ENCODE data around the gene MEGF8.

MEGF8 gene

DNA sequence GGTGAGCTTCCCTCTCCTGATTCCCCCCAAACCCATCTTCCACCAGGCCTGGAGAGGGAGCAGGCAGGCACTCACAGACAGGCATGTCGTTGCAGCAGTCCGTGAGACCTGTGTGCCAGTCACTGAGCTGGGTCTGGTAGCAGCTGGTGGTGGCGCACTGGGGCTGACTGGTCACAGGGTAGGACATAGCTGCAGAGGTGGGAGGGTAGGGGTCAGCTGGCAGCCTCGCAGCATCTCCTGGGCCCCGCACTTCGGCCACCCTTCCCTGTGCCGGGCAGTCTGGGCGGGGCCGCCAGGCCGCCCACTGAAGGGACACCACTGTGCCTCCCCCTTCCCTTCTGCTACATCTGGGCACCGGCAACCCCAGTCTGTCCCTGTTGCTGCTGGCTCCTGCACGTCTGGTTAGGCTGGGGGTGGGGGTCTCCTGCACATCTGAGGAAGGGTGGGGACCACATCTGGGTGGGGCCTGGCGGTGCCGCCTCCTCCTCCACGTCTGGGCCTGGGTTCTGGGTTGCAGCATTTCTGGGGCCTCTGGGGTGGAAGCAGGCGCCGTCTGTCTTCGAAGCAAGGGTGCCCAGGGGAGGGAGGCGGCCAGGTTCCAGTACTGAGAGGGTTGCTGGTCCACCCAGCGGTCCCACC, 63.5 kb downstream of the MEGF8 start:
- no peak for DNase-seq (ENCODE audit: low read depth)
- H3K4me3 ChIP-seq (ENCODE audit: low read depth, low read length), result no peak overlapping the region
- TF ChIP-seq, protein P1, sequence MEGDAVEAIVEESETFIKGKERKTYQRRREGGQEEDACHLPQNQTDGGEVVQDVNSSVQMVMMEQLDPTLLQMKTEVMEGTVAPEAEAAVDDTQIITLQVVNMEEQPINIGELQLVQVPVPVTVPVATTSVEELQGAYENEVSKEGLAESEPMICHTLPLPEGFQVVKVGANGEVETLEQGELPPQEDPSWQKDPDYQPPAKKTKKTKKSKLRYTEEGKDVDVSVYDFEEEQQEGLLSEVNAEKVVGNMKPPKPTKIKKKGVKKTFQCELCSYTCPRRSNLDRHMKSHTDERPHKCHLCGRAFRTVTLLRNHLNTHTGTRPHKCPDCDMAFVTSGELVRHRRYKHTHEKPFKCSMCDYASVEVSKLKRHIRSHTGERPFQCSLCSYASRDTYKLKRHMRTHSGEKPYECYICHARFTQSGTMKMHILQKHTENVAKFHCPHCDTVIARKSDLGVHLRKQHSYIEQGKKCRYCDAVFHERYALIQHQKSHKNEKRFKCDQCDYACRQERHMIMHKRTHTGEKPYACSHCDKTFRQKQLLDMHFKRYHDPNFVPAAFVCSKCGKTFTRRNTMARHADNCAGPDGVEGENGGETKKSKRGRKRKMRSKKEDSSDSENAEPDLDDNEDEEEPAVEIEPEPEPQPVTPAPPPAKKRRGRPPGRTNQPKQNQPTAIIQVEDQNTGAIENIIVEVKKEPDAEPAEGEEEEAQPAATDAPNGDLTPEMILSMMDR (IDR thresholded peaks at IDR 0.05; ENCODE audit: low read depth, low read length, missing control alignments), result no peak

DNA sequence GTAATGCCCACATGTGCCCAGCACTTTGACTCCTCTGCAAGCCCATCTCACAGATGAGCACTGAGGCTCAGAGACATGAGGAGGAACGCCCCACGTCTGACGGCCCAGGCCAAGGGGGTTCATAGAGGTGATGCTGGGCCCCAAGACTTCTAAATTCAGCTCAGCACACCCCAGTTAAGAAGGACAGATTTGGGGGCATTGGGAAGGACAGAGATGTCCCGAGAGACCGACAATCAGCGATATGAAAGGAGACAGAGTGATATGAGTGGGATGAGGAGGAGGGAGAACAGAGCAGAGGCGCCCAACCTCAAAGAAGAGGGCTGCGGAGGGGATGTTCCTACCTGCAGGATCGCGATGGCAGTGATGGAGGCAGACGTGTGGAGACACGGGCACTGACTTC, 64.5 kb downstream of the MEGF8 start, which contains the start of gene CNFN:
CNFN (minus strand) TSS at position 399 of the 400 bp plus-strand sequence. CDS start 1,260 bp downstream, outside the sequence.
- no peak within 1 kb of the TSS for H3K4me3 ChIP-seq (ENCODE audit: low read depth, low read length)
- DNase-seq (ENCODE audit: low read depth), result no peak
- TF ChIP-seq, protein P1 (IDR thresholded peaks at IDR 0.05; ENCODE audit: low read depth, low read length, missing control alignments), result no peak

DNA sequence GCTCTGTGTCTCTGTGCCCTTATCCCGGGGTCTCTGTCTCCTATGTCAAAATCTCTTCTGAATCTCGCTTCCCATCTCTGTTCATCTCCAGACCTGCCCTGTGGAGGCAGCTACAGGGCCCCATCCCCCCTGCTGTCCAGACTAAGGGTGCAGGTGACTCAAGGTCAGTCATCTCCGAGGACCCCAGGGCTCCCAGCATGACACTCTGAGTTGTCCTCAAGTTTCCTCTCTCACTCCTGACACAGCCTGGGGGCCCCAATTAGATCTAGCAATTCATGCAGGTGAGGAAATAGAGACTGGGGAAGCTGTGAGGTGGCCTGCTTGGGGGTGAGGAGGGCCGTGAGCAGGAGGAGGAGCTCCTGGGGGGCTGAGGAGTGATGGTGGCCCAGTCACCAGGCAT, 66.7 kb downstream of the MEGF8 start:
- no peak overlapping the region for H3K4me3 ChIP-seq (ENCODE audit: low read depth, low read length)
- no peak for DNase-seq (ENCODE audit: low read depth)
- TF ChIP-seq, protein P1 (IDR thresholded peaks at IDR 0.05; ENCODE audit: low read depth, low read length, missing control alignments), result no peak

DNA sequence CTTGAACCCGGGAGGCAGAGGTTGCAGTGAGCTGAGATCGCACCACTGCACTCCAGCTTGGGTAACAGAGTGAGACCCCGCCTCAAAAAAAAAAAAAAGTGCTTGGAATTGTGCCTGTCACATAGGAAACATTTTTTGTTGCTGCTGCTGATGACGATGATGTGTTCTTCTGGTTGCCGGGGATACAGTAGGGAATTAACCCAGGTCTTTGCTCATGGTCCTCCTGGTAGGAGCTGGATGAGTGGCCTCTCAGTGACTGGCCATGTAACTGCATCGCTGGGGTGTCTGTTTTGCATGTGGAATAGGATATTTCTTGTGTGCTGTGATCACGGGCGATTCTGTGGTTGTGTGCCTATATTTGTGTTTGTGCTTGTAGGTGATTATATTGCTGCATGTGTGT, 69.3 kb downstream of the MEGF8 start:
- TF ChIP-seq, protein P1 (IDR thresholded peaks at IDR 0.05; ENCODE audit: low read depth, low read length, missing control alignments), result no peak
- H3K4me3 ChIP-seq (ENCODE audit: low read depth, low read length), result no peak overlapping the region
- no peak for DNase-seq (ENCODE audit: low read depth)

DNA sequence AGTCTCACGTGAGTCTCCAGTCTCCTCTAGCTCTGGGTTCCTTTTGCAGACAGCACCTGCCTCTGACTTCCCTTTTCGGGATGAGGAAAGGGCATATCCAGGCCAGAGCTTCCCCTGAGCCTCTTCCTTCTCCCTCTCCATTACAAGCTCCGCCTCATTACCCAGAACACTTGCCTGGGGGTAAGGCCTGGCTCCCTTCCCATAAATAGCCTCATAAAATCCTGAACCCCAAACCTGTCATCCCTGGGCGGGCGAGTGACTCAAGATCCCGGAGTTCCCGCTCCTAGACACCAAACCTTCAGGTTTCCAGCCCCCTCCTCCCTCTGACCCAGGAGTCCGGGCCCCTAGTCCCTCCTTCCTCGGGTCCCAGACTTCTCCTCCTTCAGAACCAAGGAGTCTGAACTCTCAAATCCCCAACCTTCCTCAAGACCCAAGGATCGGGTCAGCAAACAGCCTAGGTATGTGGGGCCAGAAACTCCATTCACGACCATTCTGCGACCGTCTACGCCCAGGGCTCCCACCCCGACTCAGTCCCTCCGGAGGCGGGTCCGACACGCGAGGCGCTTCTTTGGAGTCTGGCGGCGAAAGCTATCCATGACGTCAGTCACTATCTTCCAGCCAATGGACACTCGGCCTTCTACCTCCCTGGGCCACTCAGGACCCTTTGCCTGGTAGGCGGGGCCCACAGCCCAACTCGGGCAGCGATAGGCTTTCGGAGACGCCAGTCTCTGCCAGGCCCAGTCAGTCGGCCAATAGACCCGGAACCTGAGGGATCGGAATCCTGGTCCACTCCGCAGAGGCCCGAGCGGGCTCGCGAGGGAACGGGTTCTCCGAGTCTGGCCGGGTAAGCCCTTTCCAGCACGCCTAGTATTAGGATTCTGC, 71.2 kb downstream of the MEGF8 start:
- DNase-seq (ENCODE audit: low read depth), result peak; percentile 96
- H3K4me3 ChIP-seq (ENCODE audit: low read depth, low read length), result peak overlapping the region; percentile 94
- TF ChIP-seq, protein P1 (IDR thresholded peaks at IDR 0.05; ENCODE audit: low read depth, low read length, missing control alignments), result no peak

- DNase-seq (ENCODE audit: low read depth), result no peak
- TF ChIP-seq, protein P1 (IDR thresholded peaks at IDR 0.05; ENCODE audit: low read depth, low read length, missing control alignments), result no peak
- H3K4me3 ChIP-seq (ENCODE audit: low read depth, low read length), result peak overlapping the region; percentile 94
These were observed 72.1 kb downstream of the MEGF8 start for GRCh38 chr19:42397263-42398166.

Data from GM12864 (cell line).